HTR-8/SVneo (cell line): ENCODE data around the gene GSTA4.
A peak's percentile ranks its signal among the peaks of the same experiment; 100 is the strongest.

ENCODE experiments used
- DNase-seq: peaks from one replicate; pipeline ENCODE4 v3.0.0; 2011; ENCODE audit warnings: low spot score, mixed read lengths; ENCODE audit not compliant: insufficient read length
- FAIRE-seq: peaks from 2 replicates; lab custom pipeline; 2011; peaks lifted over from hg19 to GRCh38; lab: Jason Lieb, UNC

Gene GSTA4

GRCh38 chr6:52995089-52995912 is at the start of gene GSTA4:
Gene GSTA4, minus strand, starts transcription at chr6:52995284. Its CDS starts 1,041 bp downstream, at chr6:52994243.
- DNase-seq, result peak; percentile 96
- peak; percentile 68 for FAIRE-seq

GRCh38 chr6:53044572-53044971 is 49.5 kb upstream of the GSTA4 start:
- DNase-seq (no peak), FAIRE-seq (no peak)

GRCh38 chr6:53044071-53044470 is 49.0 kb upstream of the GSTA4 start:
- no peak for DNase-seq
- FAIRE-seq, result peak; percentile 44

- FAIRE-seq, result no peak
Measured at GRCh38 chr6:53043581-53043980, 48.5 kb upstream of the GSTA4 start.

GRCh38 chr6:53042112-53042511 is 47.0 kb upstream of the GSTA4 start:
- FAIRE-seq (no peak), DNase-seq (peak; percentile 44)

More at GRCh38 chr6:53043581-53043980, 48.5 kb upstream of the GSTA4 start:
- DNase-seq, result peak; percentile 47

GRCh38 chr6:53041356-53041755 is 46.3 kb upstream of the GSTA4 start:
- DNase-seq (no peak), FAIRE-seq (peak; percentile 64)

- FAIRE-seq, result no peak
Measured at GRCh38 chr6:53038596-53038995, 43.5 kb upstream of the GSTA4 start.

GRCh38 chr6:53038141-53038540 is 43.1 kb upstream of the GSTA4 start:
- FAIRE-seq (no peak), DNase-seq (no peak)

More at GRCh38 chr6:53038596-53038995, 43.5 kb upstream of the GSTA4 start:
- DNase-seq, result no peak

GRCh38 chr6:53035549-53036213 is 40.6 kb upstream of the GSTA4 start:
- peak; percentile 71 for FAIRE-seq
- DNase-seq, result no peak

GRCh38 chr6:53033764-53034163 is 38.7 kb upstream of the GSTA4 start:
- no peak for DNase-seq
- peak; percentile 26 for FAIRE-seq

- FAIRE-seq, result no peak
- DNase-seq, result no peak
Measured at GRCh38 chr6:53032849-53033248, 37.8 kb upstream of the GSTA4 start.

- no peak for FAIRE-seq
- DNase-seq, result no peak
Measured at GRCh38 chr6:53031281-53031680, 36.2 kb upstream of the GSTA4 start.

- DNase-seq, result no peak
- no peak for FAIRE-seq
Measured at GRCh38 chr6:53029761-53030160, 34.7 kb upstream of the GSTA4 start.

GRCh38 chr6:53029257-53029656 is 34.2 kb upstream of the GSTA4 start:
- no peak for DNase-seq
- FAIRE-seq, result no peak

- FAIRE-seq, result no peak
- no peak for DNase-seq
Measured at GRCh38 chr6:53028467-53028866, 33.4 kb upstream of the GSTA4 start.

- DNase-seq (no peak), FAIRE-seq (no peak)
Measured at GRCh38 chr6:53027131-53027718, 32.1 kb upstream of the GSTA4 start.

- DNase-seq, result no peak
- FAIRE-seq, result no peak
Measured at GRCh38 chr6:53026526-53026925, 31.4 kb upstream of the GSTA4 start.

GRCh38 chr6:53023323-53023722 is 28.2 kb upstream of the GSTA4 start:
- FAIRE-seq (no peak), DNase-seq (no peak)

- DNase-seq (no peak), FAIRE-seq (no peak)
Measured at GRCh38 chr6:53020005-53020744, 25.1 kb upstream of the GSTA4 start.

GRCh38 chr6:53018446-53018845 is 23.4 kb upstream of the GSTA4 start:
- FAIRE-seq, result no peak
- no peak for DNase-seq
